Esophagus (tissue), 2 donors: ENCODE data around the gene GPR68. TPM values are rescaled to one million over a fixed set of nuclear protein-coding genes. Genes with fewer than 3 reads are reported as not detected.

Experiments used
- H3K27ac ChIP-seq, 2 donors: one replicate each; pipeline ENCODE4 v1.5.1; 2013; ENCODE audit warnings: low read depth in 2 of 2, mild to moderate bottlenecking in 2 of 2, inconsistent platforms in 1 of 2, low read length in 1 of 2, moderate library complexity in 1 of 2
- H3K27me3 ChIP-seq, 2 donors: one replicate each; pipeline ENCODE4 v1.6.1; 2013; ENCODE audit warnings: low read length in 2 of 2, control low read depth in 1 of 2, mild to moderate bottlenecking in 1 of 2; ENCODE audit not compliant: insufficient read depth in 2 of 2, control insufficient read depth in 1 of 2
- H3K36me3 ChIP-seq, 2 donors: one replicate each; pipeline ENCODE4 v1.6.1; 2013; ENCODE audit warnings: low read length in 1 of 2; ENCODE audit not compliant: control insufficient read depth in 2 of 2, insufficient read depth in 2 of 2
- H3K4me1 ChIP-seq, 2 donors: one replicate each; pipeline ENCODE4 v1.6.1; 2013; ENCODE audit warnings: low read length in 1 of 2; ENCODE audit not compliant: control insufficient read depth in 2 of 2, insufficient read depth in 2 of 2
- H3K4me3 ChIP-seq, 2 donors: one replicate each; pipeline ENCODE4 v1.5.1; 2013; ENCODE audit warnings: low read length in 2 of 2, mild to moderate bottlenecking in 2 of 2, low read depth in 1 of 2, moderate library complexity in 1 of 2
- H3K9me3 ChIP-seq, 2 donors: one replicate each; pipeline ENCODE4 v1.6.1; 2013; ENCODE audit warnings: mild to moderate bottlenecking in 2 of 2, low read depth in 1 of 2, low read length in 1 of 2, moderate library complexity in 1 of 2; ENCODE audit not compliant: control insufficient read depth in 2 of 2, insufficient read depth in 1 of 2
- WGBS, 2 donors: extraction: QIAGEN DNeasy Blood & Tissue Kit; methylation state at CpG; one replicate each; pipeline ENCODE4 v1.1.7; 2013; 5-methylcytosine and 5-hydroxymethylcytosine counted together
- polyA plus RNA-seq, 2 donors: library from polyadenylated mRNA; stranded (reverse); fragments of 200-250 nt; gene quantifications; one replicate each; pipeline ENCODE4 v1.2.3, GENCODE V29; 2013
- donor health status: healthy with polysubstance abuse.
- donor health status: Bipolar disorder and iron deficiency.

GPR68 gene
- polyA plus RNA-seq, 2 donors: 0.71 to 4.8 TPM

DNA sequence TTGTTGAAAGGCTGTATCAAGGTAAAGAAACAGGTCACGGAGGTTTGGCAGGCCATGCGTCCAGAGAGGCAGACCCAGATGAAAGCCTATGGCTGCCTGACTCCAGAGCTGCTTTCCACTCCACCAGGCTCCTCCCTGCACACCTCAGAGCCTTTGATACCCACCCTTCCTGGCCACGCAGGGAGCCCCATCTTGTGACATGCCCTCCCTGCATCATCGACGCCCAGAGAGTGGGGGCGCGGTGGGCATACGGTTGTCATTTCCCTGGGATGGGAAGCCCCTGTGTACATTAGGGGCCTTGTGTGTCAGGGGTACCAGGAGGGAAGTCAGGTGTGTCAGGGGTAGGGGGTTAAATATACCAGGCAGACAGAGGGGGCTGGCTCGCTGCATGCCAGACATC is 30.3 kb upstream of the GPR68 start:
- no peaks in the 10 kb centered on the region for H3K27me3 ChIP-seq
- no peak overlapping the region for H3K27ac ChIP-seq
- peaks cover 0 to 26% of the 10 kb centered on the region in 2 donors for H3K36me3 ChIP-seq
- H3K4me1 ChIP-seq: peaks cover 8 to 13% of the 10 kb centered on the region in 2 donors
- no peak overlapping the region for H3K4me3 ChIP-seq
- WGBS, 2 donors: 94% methylated on average over 9 of the region's 9 CpGs
- H3K9me3 ChIP-seq: no peaks in the 10 kb centered on the region

DNA sequence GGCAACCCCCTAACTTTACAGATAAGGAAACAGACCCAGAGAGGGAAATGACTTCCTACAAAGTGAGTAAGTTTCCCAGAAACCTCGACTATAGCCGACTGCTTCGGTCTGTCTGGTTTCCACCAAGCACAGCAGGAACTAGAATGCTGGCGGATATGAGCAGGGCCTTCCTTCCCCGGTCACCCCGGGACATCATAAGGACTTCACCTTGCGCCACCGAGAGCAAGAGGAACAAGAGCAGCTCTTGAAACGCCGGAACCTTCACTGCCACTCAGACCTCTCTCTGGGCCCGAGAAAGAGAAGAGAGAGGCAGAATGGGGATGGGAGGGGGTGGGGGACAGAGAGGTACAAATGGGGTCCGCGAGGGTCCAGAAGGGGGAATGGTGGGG is 29.4 kb upstream of the GPR68 start:
- Histone ChIP-seq H3K9me3 (no peaks in the 10 kb centered on the region), H3K27ac (no peak overlapping the region), H3K27me3 (no peaks in the 10 kb centered on the region), H3K4me3 (no peak overlapping the region), H3K4me1 (peaks cover 8 to 13% of the 10 kb centered on the region in 2 donors), H3K36me3 (peaks cover 0 to 26% of the 10 kb centered on the region in 2 donors)
- WGBS, 2 donors: 93 to 94% methylated on average over 13 of the region's 13 CpGs

DNA sequence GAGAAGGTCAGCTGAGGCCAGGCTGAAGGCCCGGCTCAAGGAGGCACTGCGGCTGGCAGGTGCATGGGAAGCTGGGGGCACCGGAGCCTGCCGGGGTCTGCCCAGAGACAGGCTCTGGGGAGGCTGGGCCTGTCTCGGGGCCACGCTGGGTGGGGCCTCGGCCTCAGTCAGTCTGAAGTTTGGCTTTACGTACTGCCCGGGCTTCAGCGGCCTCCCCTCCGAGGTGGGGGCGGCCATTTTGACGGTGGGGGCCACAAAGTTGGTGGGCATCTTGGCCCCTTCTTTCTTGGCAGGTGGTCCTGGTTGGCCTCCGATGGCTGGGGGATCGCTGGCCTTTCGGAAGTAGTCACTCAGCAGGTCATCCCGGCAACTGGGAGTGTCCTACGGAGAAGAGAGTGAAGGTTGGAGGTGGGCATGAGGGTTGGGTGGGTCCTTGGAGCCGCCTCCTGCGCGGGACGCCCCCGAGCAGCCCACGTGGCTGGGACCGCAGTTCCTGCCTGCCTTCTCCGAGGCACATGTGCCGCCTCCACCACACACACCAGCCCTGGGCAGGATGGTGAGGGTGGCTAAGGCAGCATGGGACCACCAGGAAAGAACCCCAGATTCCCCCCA is 28.9 kb upstream of the GPR68 start:
- Histone ChIP-seq H3K27me3 (no peaks in the 10 kb centered on the region), H3K27ac (no peak overlapping the region), H3K36me3 (peaks cover 0 to 26% of the 10 kb centered on the region in 2 donors), H3K4me1 (peaks cover 8 to 13% of the 10 kb centered on the region in 2 donors), H3K4me3 (no peak overlapping the region), H3K9me3 (no peaks in the 10 kb centered on the region)
- WGBS, 2 donors: 96% methylated on average over 27 of the region's 27 CpGs

DNA sequence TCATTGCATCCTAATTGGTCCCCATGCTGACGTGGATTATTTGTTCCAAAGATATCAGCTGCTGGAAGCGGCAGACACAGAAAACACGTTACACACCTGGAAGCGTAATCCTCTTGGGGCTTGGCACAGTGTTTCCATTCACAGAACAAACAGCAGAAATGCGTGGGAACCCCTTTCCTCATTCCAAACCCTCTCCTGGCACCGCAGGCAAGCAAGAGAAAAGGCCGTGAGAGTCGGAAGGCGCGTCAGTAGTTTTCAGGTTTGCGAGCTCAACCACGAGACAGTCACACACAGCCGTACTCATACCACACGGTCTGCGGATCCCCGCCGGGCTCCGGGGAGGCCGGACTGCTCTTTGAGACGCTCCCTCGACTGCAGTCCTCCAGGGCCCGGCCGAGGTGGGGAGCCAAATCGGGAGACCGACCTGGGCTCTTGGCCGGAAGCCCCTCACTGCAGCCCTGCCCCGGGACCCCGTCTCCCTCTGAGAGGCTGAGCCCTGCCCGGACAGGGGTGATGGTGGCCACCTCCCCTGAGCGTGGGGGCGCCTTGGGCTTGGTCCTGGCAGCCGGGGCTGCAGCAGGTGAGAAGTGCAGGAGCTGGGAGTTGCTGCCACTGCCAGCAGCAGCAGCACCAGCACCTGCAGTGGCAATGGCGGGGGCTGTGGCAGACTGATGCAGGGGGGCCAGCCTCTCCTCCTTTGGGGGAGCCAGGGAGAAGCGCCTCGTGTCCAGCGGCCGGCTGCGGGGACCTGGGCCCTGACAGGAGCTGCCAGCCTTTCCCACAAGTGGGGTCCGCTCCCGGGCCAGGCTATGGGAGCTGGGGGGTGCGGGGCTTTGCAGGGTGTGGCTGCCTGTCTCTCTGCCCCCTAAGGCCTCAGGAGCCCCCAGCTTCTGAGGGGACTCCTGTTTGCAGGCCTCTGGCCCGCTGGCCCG is 28.1 kb upstream of the GPR68 start:
- Histone ChIP-seq H3K27ac (peak overlapping the region in 1 of 2 donors; percentile 45), H3K36me3 (peaks cover 0 to 24% of the 10 kb centered on the region in 2 donors), H3K27me3 (no peaks in the 10 kb centered on the region), H3K4me3 (no peak overlapping the region), H3K4me1 (peaks cover 2 to 9% of the 10 kb centered on the region in 2 donors), H3K9me3 (no peaks in the 10 kb centered on the region)
- 74% methylated on average over 42 to 43 of the region's 43 CpGs for WGBS, 2 donors

DNA sequence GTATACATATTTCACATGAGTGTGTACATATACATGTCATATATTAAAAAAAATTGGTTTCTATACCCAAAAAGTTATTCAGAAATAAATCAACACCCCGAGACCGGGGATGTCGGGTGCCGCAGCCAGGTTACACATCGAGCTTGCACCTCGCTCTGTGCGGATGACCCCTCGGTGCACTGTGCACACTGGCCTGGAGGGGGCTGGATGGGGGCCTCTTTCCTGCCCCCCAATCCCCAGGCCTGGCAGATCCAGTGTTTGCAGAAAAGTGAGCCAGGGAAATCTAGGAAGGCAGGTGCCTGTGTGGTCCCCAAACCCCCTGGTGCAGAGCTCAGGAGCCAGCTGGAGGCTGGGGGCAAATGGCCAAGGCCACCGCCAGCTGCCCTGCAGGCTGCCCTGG is 27.1 kb upstream of the GPR68 start:
- WGBS, 2 donors: 90 to 93% methylated on average over 9 of the region's 9 CpGs
- H3K36me3 ChIP-seq: peaks cover 0 to 22% of the 10 kb centered on the region in 2 donors

DNA sequence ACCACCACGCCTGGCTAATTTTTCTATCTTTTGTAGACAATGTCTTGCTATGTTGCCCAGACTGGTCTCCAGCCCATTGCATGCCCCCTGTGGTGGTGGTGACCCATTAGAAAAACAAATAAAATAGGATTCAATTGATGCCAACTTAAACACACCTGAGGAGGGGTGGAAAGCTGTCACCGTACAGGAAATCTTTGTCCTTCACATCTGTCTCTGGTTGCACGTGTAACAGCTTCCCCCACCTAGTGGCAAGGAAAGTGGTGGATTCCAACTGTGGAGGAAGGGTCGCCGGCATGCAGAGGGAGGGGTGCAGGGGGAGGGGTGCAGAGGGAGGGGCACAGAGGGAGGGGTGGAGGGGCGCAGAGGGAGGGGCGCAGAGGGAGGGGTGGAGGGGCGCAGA is 26.1 kb upstream of the GPR68 start:
- Histone ChIP-seq H3K4me1 (peaks cover 0 to 6% of the 10 kb centered on the region in 2 donors), H3K9me3 (no peaks in the 10 kb centered on the region), H3K27ac (no peak overlapping the region), H3K4me3 (no peak overlapping the region), H3K27me3 (no peaks in the 10 kb centered on the region), H3K36me3 (peaks cover 0 to 19% of the 10 kb centered on the region in 2 donors)
- WGBS, 2 donors: 50 to 68% methylated on average over 5 to 8 of the region's 8 CpGs

More for the DNA sequence above, 27.1 kb upstream of the GPR68 start:
- no peaks in the 10 kb centered on the region for H3K9me3 ChIP-seq
- no peak overlapping the region for H3K4me3 ChIP-seq
- no peaks in the 10 kb centered on the region for H3K27me3 ChIP-seq
- H3K4me1 ChIP-seq: peaks cover 0 to 6% of the 10 kb centered on the region in 2 donors
- H3K27ac ChIP-seq: no peak overlapping the region

DNA sequence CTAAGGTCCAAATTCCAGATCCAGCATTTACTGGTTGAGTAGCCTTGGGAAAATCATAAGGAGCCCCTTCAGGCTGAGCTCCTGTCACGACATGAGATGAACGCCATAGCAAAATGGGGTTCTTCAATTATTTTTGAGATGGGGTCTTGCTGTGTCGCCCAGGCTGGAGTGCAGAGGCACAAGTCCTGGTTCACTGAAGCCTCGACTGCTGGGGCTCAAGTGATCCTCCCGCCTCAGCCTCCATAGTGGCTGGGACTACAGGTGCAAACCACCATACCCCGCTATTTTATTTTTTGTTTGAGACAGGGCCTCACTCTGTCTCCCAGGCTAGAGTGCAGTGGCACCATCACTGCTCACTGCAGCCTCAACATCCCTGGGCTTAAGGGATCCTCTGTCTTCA is 25.7 kb upstream of the GPR68 start:
- WGBS, 2 donors: 92 to 97% methylated on average over 6 of the region's 6 CpGs
- Histone ChIP-seq H3K27ac (no peak overlapping the region), H3K36me3 (peaks cover 0 to 19% of the 10 kb centered on the region in 2 donors), H3K9me3 (no peaks in the 10 kb centered on the region), H3K4me1 (peaks cover 0 to 8% of the 10 kb centered on the region in 2 donors), H3K4me3 (no peak overlapping the region), H3K27me3 (no peaks in the 10 kb centered on the region)

DNA sequence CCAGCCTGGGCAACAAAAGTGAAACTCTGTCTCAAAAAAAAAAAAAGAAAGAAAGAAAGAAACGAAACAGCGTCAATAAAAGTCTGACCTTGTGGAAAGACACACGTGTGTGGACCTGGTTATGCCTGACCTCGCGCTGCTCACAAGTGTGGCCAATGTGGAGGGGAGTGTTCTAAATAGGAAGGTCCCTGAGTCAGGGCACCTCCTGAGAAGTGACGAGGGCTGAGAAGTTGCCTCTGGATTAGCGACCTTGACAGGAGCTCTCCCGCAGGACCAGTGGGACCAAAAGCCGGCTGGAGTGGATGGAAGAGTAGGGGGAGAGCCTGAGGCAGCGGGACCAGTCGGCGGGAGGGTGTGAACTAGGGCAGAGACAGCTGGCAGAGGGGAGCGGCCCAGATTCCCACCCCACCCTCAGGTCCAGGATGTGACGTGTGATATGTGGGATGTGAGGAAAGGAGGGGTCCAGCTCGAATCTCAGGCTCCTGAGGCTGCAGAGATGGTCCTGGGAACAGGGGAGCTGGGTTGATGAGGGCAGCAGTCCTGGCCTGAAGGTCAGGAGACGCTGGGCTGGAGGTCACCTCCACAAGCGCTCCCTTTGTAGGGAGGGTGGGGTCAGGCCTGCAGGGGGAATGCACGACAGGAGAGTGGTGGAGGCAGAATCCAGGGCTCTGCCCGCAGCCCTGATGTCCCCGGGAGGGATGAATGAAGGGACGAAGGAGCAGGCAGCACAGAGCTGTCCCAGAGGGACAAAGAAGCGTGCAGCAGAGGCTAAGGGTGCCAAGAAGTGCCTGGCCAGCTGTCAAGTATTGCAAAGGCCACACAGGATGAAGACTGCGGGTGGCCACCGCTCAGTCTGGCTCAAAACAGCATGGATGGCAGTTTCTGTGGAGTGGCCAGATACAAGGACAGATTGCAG is 24.8 kb upstream of the GPR68 start:
- no peak overlapping the region for H3K4me3 ChIP-seq
- H3K9me3 ChIP-seq: no peaks in the 10 kb centered on the region
- 52 to 61% methylated on average over 24 of the region's 24 CpGs for WGBS, 2 donors
- peaks cover 0 to 19% of the 10 kb centered on the region in 2 donors for H3K36me3 ChIP-seq
- H3K4me1 ChIP-seq: peaks cover 0 to 15% of the 10 kb centered on the region in 2 donors
- no peaks in the 10 kb centered on the region for H3K27me3 ChIP-seq
- H3K27ac ChIP-seq: peak overlapping the region in 1 of 2 donors; percentile 17

DNA sequence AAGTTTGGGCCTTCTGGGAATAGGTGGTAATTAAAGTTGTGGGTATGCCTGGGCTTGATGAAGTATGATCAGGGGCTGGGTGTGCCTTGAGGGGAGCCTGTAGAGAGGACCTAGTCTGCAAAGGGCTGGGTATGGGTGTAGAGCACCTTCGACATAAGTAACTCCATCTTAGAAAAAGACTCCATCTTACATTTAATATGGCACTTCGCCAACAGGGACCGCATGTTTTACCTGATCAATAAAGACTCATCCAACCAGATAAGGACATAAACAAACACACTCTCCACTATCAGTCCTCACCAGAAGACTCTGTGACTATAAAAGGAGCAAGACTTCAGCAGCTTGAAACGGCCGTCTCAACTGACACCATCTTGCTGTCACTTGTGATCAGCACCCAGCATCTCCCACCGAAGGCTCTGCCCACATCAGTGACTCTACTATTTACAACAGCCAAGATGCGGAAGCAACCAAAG is 23.5 kb upstream of the GPR68 start:
- Histone ChIP-seq H3K4me1 (peaks cover 5 to 15% of the 10 kb centered on the region in 2 donors), H3K36me3 (peaks cover 0 to 13% of the 10 kb centered on the region in 2 donors), H3K27ac (no peak overlapping the region), H3K4me3 (no peak overlapping the region), H3K9me3 (no peaks in the 10 kb centered on the region), H3K27me3 (no peaks in the 10 kb centered on the region)
- 94 to 97% methylated on average over 7 of the region's 7 CpGs for WGBS, 2 donors
